Measurements from ENCODE around the gene DYSF. TPM values are rescaled to one million over a fixed set of nuclear protein-coding genes. Genes with fewer than 3 reads are reported as not detected.

The DYSF gene
- total RNA-seq, 2 experiments from 2014 or later, result 0.12 TPM

DNA sequence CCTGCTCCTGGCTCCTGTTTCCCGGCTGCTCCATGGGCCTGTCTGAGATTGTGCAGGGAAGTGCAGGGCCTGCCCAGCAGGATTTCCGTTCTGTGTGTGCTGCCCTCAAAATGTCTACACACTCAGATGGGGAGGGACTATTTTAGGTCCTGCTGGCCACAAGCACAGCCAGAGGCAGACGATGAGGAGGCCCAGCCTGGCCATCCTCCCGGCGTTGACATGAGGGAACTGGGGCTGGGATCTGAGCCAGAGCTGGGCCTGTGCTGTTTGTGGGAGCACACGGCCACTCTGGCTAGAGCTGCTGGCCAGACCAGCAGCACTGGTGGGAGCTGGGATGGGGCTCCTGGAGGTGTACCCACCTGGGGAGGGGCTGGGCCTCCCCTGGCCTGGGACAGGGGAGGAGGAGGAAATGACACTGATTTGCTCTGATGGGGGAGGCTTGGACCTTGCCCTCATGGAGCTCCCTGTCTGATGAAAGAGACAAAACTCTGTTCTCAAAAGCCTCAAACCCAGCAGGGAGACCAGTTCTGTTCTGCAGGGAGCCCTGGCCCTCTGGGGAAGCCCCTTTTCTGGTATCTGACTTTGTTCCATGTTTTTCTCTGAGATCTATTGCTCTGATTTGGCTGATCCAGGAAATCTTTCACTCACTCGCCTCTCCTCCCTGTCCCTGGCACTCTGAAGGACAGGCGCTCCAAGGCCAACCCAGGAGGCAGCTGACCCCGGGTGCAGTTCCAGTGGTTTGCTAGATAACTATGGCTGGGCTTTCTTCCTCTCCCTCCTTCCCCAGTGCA lies 161.8 kb downstream of the DYSF start:
- Mint-ChIP-seq H3K4me3 (no peak overlapping the region), H3K27me3 (no peaks in the 10 kb centered on the region), H3K4me1 (no peaks in the 10 kb centered on the region), H3K9me3 (no peaks in the 10 kb centered on the region), H3K27ac (no peak overlapping the region), H3K36me3 (ENCODE audit: low read depth) (no peaks in the 10 kb centered on the region)
- CTCF ChIA-PET, result interaction anchor here (0.6 to 1.2 kb wide), 2 partner anchors 11 to 123 kb away, joined by 3 to 4 read pairs; no protein-coding TSS in a partner anchor
- POLR2A ChIA-PET, result no interaction called here
- peak; percentile 0 for DNase-seq

DNA sequence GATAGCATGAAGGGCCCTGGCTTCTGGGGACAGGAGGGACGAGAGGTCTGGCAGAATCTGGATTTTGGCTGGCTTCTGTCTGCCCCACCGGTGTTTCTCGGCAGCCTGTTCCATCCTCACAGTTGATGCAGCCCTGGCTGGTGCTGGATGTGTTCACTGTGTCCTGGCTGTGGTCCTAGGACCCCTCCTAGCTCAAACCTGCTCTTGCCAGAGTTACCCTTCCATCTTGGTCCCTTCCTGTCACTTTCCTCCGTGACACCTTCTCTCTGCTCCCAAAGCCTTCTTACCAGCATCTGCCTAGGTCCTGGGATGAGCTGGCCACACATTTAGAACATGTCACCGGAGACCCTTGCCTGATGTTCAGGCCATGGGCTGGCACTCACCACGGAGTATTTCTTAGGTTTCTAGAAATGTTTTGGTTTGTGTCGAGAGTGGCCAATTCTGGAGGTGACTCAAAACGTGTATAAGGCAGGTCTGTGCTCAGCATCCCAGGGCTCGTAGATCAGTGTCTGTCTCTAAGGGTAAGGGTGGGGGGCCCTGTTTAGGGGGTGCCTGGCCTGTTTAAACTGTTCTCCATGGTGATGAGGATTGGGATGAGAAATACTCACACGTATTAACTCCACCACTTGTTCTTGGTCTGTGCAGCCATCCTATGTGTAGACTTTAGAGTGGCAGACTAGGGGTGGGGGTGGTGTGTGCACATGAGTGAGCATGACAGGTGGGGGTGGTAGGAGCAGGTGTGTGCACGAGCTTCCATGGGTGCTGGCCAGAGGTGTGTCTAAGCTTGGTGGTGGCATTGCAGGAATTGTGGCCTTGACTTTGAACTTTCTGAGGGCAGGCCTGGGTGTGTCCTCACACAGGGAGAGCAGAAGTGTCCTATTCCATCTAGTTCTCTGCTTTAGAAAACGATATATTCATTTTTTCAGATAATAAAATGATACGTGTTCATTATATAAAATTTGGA lies 162.7 kb downstream of the DYSF start:
- DNase-seq, result peak; percentile 1
- Mint-ChIP-seq H3K4me3 (no peak overlapping the region), H3K36me3 (ENCODE audit: low read depth) (no peaks in the 10 kb centered on the region), H3K27ac (no peak overlapping the region), H3K27me3 (no peaks in the 10 kb centered on the region), H3K9me3 (no peaks in the 10 kb centered on the region), H3K4me1 (no peaks in the 10 kb centered on the region)
- ChIA-PET POLR2A (no interaction called here), CTCF (interaction anchor here (0.6 kb wide), 1 partner anchor 123 kb away, joined by 3 read pairs; no protein-coding TSS in a partner anchor)

DNA sequence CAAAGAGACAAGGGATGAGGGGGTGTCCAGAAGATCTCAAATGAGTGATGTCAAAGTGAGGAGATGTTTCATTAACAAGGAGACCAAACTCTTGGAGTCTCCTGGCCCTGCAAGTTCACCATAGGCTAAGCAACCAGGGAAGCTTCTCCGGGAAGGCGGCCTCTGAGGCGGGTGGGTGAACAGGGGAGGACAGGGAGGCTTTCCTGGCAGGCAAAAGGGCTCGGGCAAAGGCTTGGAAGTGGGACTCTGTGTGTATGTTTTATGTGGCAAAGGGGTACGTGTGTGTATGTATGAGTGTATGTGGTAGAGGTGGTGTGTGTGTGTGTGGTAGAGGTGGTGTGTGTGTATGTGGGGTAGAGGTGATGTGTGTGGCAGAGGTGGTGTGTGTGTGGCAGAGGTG lies 163.9 kb downstream of the DYSF start:
- H3K4me3 Mint-ChIP-seq, result no peak overlapping the region
- no peaks in the 10 kb centered on the region for H3K27me3 Mint-ChIP-seq
- H3K9me3 Mint-ChIP-seq, result no peaks in the 10 kb centered on the region
- no peaks in the 10 kb centered on the region for H3K36me3 Mint-ChIP-seq (ENCODE audit: low read depth)
- CTCF ChIA-PET, result no interaction called here
- POLR2A ChIA-PET, result no interaction called here
- DNase-seq, result peak; percentile 1
- H3K27ac Mint-ChIP-seq, result no peak overlapping the region
- H3K4me1 Mint-ChIP-seq, result no peaks in the 10 kb centered on the region

DNA sequence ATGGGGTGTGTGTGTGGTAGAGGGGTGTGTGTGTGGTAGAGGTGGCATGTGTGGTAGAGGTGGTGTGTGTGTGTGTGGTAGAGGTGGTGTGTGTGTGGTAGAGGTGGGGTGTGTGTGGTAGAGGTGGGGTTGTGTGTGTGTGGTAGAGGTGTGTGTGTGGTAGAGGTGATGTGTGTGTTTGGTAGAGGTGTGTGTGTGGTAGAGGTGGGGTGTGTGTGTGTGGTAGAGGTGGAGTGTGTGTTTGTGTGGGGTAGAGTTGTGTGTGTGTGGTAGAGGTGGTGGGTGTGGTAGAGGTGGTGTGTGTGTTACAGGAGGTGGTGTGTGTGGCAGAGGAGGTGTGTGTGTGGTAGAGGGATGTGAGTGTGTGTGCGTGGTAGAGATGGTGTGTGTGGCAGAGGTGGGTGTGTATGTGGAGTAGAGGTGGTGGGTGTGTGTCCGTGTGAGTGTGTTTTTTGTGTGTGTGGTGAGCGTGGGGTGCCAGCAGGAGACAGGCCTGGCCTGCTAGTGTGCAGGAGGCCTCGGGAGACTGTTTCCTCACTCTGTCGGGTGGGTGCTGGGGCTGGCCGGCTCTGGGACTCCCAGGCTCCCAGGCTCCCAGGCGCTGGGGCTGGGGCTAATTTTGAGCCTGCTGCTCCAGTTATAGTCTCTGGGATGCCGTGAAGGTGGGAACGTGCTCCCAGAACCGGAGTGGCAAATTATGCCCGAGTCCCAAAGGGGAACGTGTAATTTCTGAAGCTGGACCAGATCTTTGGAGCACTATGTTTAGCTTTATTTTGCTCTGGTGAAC lies 165.2 kb downstream of the DYSF start:
- Mint-ChIP-seq H3K9me3 (no peaks in the 10 kb centered on the region), H3K4me3 (no peak overlapping the region), H3K27ac (no peak overlapping the region), H3K36me3 (ENCODE audit: low read depth) (no peaks in the 10 kb centered on the region), H3K27me3 (peaks cover under 1% of the 10 kb centered on the region), H3K4me1 (no peaks in the 10 kb centered on the region)
- peak; percentile 4 for DNase-seq
- CTCF ChIA-PET, result no interaction called here
- POLR2A ChIA-PET, result no interaction called here

DNA sequence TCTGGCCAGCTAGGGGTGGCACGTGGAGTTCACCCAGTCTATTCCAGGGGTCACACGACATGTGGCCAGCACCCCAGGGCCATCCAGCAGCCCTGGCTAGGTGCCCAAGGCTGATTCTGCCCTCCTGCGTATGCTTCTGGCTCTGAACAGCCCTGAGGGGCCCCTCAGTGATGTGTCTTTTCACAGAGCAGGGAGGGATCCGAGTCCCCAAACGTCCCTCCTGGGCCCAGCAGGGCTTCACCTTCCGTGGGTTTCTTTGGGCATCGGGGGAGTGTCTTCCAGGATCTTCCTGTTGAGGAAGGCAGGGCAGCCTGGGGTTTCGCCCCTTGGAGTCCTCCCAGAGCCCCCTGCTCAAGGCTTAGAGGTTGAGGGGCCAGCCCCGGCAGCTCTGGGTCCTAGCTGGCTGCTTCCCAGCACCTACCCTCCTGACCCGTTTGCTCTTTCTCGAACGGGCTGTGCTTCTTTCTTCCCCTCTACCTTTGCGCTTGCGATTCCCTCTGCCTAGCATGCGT lies 165.9 kb downstream of the DYSF start:
- H3K9me3 Mint-ChIP-seq, result no peaks in the 10 kb centered on the region
- no peak overlapping the region for H3K27ac Mint-ChIP-seq
- H3K27me3 Mint-ChIP-seq, result peaks cover 2% of the 10 kb centered on the region
- peak; percentile 3 for DNase-seq
- no peak overlapping the region for H3K4me3 Mint-ChIP-seq
- no peaks in the 10 kb centered on the region for H3K36me3 Mint-ChIP-seq (ENCODE audit: low read depth)
- ChIA-PET POLR2A (no interaction called here), CTCF (no interaction called here)
- no peaks in the 10 kb centered on the region for H3K4me1 Mint-ChIP-seq

DNA sequence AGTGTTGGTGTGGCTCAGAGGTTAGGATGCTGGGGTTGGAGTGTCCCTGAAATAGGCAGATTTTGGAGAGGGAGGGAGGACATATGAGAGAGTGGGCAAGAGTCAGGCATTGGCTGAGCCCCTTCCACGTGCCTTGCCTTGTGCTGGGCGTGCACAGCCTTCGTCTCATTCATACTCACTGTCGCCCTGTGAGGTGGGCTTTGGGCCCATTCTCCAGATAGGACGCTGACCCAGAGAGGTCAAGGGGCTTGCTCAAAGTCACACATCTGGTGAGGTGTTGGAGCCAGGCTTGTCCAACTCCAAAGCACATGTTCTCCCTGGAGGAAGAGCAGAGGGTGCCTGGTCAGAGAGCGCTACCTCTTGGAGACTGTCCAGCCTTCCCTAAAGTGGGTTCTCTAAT lies 166.8 kb downstream of the DYSF start:
- Mint-ChIP-seq H3K27ac (no peak overlapping the region), H3K27me3 (peaks cover 4% of the 10 kb centered on the region), H3K4me3 (no peak overlapping the region), H3K36me3 (ENCODE audit: low read depth) (no peaks in the 10 kb centered on the region), H3K9me3 (no peaks in the 10 kb centered on the region), H3K4me1 (no peaks in the 10 kb centered on the region)
- peak; percentile 1 for DNase-seq
- POLR2A ChIA-PET, result no interaction called here
- CTCF ChIA-PET, result no interaction called here

DNA sequence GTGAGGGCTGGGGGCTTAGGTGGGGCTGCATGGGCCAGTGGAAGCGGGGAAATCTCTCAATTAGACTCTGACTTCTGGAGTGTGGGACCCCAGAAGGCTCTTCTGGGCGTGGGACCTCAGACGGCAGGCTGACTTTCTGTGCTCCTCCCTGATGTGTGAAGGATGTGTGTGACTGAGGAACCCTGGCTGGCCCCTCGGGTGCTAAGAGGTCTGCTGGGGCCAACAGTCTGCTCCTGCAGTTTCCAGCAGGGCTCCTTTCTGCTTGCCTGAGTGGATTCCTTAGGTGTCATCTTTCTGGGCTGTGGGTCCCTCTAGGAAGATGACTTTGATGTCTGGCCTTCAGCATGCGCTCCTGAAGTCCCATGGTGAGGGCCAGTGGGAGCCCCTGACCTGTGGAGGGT lies 167.5 kb downstream of the DYSF start:
- CTCF ChIA-PET, result no interaction called here
- no peak overlapping the region for H3K4me3 Mint-ChIP-seq
- H3K27ac Mint-ChIP-seq, result no peak overlapping the region
- no peaks in the 10 kb centered on the region for H3K9me3 Mint-ChIP-seq
- H3K36me3 Mint-ChIP-seq (ENCODE audit: low read depth), result no peaks in the 10 kb centered on the region
- POLR2A ChIA-PET, result no interaction called here
- H3K27me3 Mint-ChIP-seq, result peaks cover 9% of the 10 kb centered on the region
- no peaks in the 10 kb centered on the region for H3K4me1 Mint-ChIP-seq
- DNase-seq, result peak; percentile 3

DNA sequence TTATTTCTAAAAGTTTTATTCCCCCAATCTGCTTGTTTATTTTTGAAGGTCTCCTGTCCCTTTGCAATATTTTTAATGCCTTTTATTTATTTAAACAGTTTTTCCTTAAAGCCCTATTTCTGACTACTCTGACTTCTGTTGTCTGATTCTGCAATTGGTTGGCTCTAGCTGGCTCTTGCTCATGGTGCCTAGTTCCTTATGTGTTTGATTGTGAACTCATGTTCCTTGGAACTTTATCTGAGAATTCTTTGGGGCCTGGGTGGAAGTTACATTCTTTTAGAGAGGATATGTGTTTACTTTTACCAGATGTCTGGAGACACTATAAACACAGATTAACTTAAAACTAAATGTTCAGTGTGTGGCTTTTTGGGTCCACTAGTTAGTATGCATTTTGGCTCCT lies 175.9 kb downstream of the DYSF start:
- H3K27ac Mint-ChIP-seq, result no peak overlapping the region

DNA sequence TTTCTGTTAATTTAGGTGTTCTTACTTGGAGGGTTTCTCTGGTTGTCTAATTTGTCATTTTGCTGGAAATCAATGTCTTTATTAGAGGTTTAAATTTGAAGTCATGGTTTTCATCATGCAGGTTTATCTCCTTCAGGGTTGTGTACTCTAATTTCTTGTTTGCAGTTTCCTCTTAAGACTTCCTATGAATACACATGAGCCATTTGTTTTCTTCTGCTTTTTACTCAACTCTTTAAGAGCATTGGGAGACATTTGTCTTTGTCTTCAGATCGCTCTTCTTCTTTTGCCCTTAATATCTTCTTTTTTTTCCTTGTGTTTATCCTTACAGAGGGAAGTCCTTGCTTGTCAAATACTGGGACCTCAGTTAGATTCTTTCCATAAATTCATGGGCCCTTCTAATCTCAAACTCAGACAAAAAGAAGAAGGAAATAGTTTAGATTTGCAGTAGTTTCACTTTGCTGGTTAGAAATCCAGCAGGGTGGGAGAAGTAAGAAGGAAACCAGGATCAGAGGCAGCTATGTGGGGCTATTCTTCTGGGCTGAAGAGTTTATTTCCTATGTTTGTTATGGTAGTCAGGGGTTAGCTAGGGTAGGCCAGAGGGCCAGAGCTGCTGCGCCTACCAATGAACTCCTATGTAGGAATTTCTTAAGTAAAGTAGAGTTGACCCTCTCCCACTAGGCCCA lies 176.6 kb downstream of the DYSF start:
- CTCF ChIA-PET, result interaction anchor here (1.1 kb wide), 1 partner anchor 79 kb away, joined by 3 read pairs; no protein-coding TSS in a partner anchor
- Mint-ChIP-seq H3K9me3 (no peaks in the 10 kb centered on the region), H3K4me1 (no peaks in the 10 kb centered on the region), H3K36me3 (ENCODE audit: low read depth) (no peaks in the 10 kb centered on the region), H3K27me3 (peaks cover 25% of the 10 kb centered on the region), H3K4me3 (no peak overlapping the region), H3K27ac (no peak overlapping the region)
- DNase-seq, result no peak
- POLR2A ChIA-PET, result no interaction called here

More for the DNA sequence above, 175.9 kb downstream of the DYSF start:
- ChIA-PET CTCF (interaction anchor here (1.1 kb wide), 1 partner anchor 79 kb away, joined by 3 read pairs; no protein-coding TSS in a partner anchor), POLR2A (no interaction called here)
- H3K4me1 Mint-ChIP-seq, result no peaks in the 10 kb centered on the region
- no peaks in the 10 kb centered on the region for H3K36me3 Mint-ChIP-seq (ENCODE audit: low read depth)
- H3K9me3 Mint-ChIP-seq, result no peaks in the 10 kb centered on the region
- H3K27me3 Mint-ChIP-seq, result peaks cover 27% of the 10 kb centered on the region
- H3K4me3 Mint-ChIP-seq, result no peak overlapping the region
- no peak for DNase-seq

DNA sequence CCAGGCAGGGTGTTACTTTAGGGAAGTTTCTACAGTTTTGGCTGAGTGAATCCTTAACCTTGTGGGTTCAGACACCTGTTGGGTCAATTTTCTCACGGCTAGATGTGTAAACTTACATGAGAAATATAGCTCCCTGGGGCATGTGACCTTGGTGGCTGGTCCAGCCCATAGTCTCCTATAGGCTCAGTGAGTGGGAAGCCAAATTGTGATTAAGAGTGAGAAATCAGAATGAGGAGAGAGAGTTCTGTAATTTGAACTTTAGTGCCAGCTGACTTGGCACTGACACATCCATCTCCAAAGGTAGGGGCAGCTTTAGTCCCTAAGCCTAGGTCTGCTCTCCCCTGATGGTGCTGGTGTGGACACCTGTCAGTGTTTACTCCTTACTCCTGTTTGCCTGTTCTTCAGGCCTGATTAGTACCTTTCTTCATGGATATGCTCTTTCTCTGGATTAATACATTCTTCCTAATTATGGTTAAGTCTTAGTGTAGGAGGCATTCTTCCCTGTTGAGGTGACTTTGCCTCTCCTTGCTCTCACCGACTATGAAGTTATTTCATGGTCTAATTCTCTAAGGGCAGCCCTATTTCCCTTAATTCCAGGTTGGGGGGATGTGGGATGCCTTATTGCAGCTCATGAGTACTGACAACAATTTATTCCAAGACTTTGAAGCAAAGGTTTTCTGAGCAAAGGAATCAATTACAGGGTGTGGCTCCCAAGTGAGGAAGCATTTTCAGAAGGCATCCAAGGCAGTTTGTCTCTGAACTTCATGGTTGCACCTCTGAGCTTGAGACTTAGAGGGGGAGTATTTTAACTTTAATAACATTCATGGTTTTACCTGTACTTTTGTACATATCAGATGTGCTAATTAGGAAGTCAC lies 177.3 kb downstream of the DYSF start:
- H3K4me1 Mint-ChIP-seq, result no peaks in the 10 kb centered on the region
- H3K27me3 Mint-ChIP-seq, result peaks cover 20% of the 10 kb centered on the region
- CTCF ChIA-PET, result interaction anchor here (1.1 kb wide), 1 partner anchor 78 kb away, joined by 3 read pairs; no protein-coding TSS in a partner anchor
- H3K27ac Mint-ChIP-seq, result no peak overlapping the region
- POLR2A ChIA-PET, result no interaction called here
- DNase-seq, result no peak
- H3K36me3 Mint-ChIP-seq (ENCODE audit: low read depth), result no peaks in the 10 kb centered on the region
- H3K9me3 Mint-ChIP-seq, result no peaks in the 10 kb centered on the region
- H3K4me3 Mint-ChIP-seq, result no peak overlapping the region

DNA sequence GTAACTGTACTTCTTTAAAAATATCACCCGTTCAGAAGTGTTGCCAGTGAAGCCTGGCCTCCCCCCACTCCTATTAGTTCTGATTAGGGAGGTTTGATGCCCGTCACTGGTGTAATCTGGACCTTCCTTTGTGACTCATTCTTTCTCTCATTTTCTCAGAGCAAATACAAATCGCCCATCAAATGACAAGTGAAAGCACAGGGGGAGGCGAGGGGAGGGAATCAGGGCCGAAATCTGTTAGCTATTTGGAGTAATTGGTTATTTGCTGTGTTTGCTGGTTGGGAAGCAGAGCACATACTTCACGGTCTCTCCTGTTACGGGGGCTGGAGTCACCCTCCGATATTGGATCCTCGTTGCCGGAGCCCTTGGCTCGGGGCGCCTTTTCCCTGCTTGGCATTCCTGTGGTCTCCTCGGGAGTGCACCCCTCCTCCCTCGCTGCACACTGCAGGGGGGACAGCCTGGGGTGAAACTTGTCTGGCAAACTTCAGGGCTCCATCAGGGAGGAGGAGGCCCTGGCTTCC lies 178.1 kb downstream of the DYSF start:
- no peaks in the 10 kb centered on the region for H3K9me3 Mint-ChIP-seq
- no peaks in the 10 kb centered on the region for H3K36me3 Mint-ChIP-seq (ENCODE audit: low read depth)
- no peaks in the 10 kb centered on the region for H3K4me1 Mint-ChIP-seq
- POLR2A ChIA-PET, result no interaction called here
- H3K4me3 Mint-ChIP-seq, result no peak overlapping the region
- H3K27me3 Mint-ChIP-seq, result peaks cover 20% of the 10 kb centered on the region
- DNase-seq, result no peak
- no peak overlapping the region for H3K27ac Mint-ChIP-seq
- CTCF ChIA-PET, result no interaction called here

Measured in activated CD4-positive, alpha-beta T cell treated with anti-CD3 and anti-CD28 coated beads, Interleukin-2, amount 10 ng/mL, durations not matched to agents 7 days and 5 days (primary cell).